ENCODE measurements around the gene URB1. TPM values are rescaled to one million over a fixed set of nuclear protein-coding genes. Genes with fewer than 3 reads are reported as not detected.

The URB1 gene
- total and polyA plus RNA-seq, 2 experiments from 2014 or later, result 7.7 to 44.1 TPM

DNA sequence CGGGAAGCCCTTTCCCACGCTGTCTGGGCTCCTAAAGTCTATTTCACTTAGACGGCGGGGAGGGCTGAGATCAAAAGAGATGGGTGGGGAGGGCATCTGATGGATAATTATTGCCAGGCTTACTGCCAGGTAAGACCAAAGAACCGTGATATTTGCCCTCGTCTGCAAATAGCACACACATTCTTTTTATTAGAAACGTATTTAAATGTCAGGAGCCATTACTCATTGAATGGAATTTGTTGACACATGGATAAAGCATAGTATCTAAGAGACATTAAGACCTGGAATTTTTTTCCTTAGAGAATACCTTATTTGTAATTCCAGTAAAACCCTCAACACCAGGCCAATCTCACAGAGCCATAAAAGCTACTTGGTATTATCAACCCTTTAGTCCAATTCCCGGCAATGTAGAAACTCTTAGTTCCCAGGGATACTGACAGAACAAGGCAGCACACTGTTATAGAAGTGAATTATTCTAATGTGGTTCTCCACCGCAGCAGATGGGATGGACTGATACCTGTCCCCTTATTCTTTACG lies 10.6 kb downstream of the URB1 start (continued):
- no peak for TF ChIP-seq CTCF (conservative IDR thresholded peaks at IDR 0.05; ENCODE audit: low read depth in 2 of 2)
- no peak for TF ChIP-seq ETS1 (IDR thresholded peaks at IDR 0.05)

DNA sequence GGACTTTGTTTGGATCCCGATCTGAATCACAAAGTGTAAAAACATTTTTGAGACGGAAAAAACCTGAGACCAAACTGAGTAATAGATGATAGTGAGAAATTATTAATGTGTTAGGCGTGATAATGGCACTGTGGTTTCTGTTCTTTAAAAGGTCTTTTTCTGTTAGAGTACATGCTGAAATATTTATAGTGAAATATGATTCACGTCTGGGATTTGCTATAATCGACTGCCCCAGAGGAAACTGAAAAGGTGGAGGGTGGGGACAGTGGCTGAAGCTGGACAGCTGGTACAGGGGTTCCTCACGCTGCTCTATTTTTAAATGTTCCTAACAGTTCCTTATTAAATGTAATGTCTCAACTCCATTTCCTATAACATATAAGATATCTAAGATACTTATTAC lies 11.2 kb downstream of the URB1 start:
- Mint-ChIP-seq H3K4me1 (no peaks in the 10 kb centered on the region), H3K36me3 (ENCODE audit: low read depth) (peaks cover 84% of the 10 kb centered on the region), H3K9me3 (no peaks in the 10 kb centered on the region), H3K4me3 (no peak overlapping the region), H3K27ac (no peak overlapping the region), H3K27me3 (ENCODE audit: insufficient read depth, low read depth, poor library complexity) (peaks cover 3% of the 10 kb centered on the region)
- peaks cover 46% of the 10 kb centered on the region for H3K36me3 ChIP-seq (ENCODE audit: insufficient read depth)
- H3K9me2 ChIP-seq (ENCODE audit: insufficient read depth), result no peaks in the 10 kb centered on the region
- DNase-seq (ENCODE audit: low spot score), result no peak
- no peak overlapping the region for H3K27ac ChIP-seq (ENCODE audit: low read depth)
- no peaks in the 10 kb centered on the region for H3K27me3 ChIP-seq (ENCODE audit: insufficient read depth)
- no peak overlapping the region for H3K4me3 ChIP-seq
- no peak overlapping the region for H3K4me2 ChIP-seq
- H3K79me2 ChIP-seq (replicated peaks; ENCODE audit: insufficient read depth), result peaks cover 76% of the 10 kb centered on the region
- ATAC-seq, result no peak
- H4K20me1 ChIP-seq (replicated peaks; ENCODE audit: insufficient read depth), result peaks cover 40% of the 10 kb centered on the region
- no peaks in the 10 kb centered on the region for H3F3A ChIP-seq (replicated peaks; ENCODE audit: low read depth)
- H3K4me1 ChIP-seq (ENCODE audit: insufficient read depth), result no peaks in the 10 kb centered on the region
- no peak overlapping the region for H2AFZ ChIP-seq
- TF ChIP-seq ETS1 (IDR thresholded peaks at IDR 0.05) (no peak), POLR2AphosphoS5 (IDR thresholded peaks at IDR 0.05; ENCODE audit: low read depth) (no peak), NANOG (IDR thresholded peaks at IDR 0.05; ENCODE audit: borderline replicate concordance) (no peak), CREB1 (CRISPR knock-in tag; IDR thresholded peaks at IDR 0.05; ENCODE audit: low read depth) (no peak), STAT1 (IDR thresholded peaks at IDR 0.05; ENCODE audit: unreplicated experiment) (no peak), EZH2 (IDR thresholded peaks at IDR 0.05; ENCODE audit: low read depth, unreplicated experiment) (no peak), JUNB (IDR thresholded peaks at IDR 0.05; ENCODE audit: unreplicated experiment) (no peak), ZNF331 (CRISPR knock-in tag; IDR thresholded peaks at IDR 0.05; ENCODE audit: low read depth) (no peak), EZH2phosphoT487 (IDR thresholded peaks at IDR 0.05; ENCODE audit: unreplicated experiment) (no peak), CTCF (conservative IDR thresholded peaks at IDR 0.05; ENCODE audit: low read depth in 2 of 2) (no peak), ZNF114 (CRISPR knock-in tag; IDR thresholded peaks at IDR 0.05) (no peak)
- TF ChIP-seq, protein P1, sequence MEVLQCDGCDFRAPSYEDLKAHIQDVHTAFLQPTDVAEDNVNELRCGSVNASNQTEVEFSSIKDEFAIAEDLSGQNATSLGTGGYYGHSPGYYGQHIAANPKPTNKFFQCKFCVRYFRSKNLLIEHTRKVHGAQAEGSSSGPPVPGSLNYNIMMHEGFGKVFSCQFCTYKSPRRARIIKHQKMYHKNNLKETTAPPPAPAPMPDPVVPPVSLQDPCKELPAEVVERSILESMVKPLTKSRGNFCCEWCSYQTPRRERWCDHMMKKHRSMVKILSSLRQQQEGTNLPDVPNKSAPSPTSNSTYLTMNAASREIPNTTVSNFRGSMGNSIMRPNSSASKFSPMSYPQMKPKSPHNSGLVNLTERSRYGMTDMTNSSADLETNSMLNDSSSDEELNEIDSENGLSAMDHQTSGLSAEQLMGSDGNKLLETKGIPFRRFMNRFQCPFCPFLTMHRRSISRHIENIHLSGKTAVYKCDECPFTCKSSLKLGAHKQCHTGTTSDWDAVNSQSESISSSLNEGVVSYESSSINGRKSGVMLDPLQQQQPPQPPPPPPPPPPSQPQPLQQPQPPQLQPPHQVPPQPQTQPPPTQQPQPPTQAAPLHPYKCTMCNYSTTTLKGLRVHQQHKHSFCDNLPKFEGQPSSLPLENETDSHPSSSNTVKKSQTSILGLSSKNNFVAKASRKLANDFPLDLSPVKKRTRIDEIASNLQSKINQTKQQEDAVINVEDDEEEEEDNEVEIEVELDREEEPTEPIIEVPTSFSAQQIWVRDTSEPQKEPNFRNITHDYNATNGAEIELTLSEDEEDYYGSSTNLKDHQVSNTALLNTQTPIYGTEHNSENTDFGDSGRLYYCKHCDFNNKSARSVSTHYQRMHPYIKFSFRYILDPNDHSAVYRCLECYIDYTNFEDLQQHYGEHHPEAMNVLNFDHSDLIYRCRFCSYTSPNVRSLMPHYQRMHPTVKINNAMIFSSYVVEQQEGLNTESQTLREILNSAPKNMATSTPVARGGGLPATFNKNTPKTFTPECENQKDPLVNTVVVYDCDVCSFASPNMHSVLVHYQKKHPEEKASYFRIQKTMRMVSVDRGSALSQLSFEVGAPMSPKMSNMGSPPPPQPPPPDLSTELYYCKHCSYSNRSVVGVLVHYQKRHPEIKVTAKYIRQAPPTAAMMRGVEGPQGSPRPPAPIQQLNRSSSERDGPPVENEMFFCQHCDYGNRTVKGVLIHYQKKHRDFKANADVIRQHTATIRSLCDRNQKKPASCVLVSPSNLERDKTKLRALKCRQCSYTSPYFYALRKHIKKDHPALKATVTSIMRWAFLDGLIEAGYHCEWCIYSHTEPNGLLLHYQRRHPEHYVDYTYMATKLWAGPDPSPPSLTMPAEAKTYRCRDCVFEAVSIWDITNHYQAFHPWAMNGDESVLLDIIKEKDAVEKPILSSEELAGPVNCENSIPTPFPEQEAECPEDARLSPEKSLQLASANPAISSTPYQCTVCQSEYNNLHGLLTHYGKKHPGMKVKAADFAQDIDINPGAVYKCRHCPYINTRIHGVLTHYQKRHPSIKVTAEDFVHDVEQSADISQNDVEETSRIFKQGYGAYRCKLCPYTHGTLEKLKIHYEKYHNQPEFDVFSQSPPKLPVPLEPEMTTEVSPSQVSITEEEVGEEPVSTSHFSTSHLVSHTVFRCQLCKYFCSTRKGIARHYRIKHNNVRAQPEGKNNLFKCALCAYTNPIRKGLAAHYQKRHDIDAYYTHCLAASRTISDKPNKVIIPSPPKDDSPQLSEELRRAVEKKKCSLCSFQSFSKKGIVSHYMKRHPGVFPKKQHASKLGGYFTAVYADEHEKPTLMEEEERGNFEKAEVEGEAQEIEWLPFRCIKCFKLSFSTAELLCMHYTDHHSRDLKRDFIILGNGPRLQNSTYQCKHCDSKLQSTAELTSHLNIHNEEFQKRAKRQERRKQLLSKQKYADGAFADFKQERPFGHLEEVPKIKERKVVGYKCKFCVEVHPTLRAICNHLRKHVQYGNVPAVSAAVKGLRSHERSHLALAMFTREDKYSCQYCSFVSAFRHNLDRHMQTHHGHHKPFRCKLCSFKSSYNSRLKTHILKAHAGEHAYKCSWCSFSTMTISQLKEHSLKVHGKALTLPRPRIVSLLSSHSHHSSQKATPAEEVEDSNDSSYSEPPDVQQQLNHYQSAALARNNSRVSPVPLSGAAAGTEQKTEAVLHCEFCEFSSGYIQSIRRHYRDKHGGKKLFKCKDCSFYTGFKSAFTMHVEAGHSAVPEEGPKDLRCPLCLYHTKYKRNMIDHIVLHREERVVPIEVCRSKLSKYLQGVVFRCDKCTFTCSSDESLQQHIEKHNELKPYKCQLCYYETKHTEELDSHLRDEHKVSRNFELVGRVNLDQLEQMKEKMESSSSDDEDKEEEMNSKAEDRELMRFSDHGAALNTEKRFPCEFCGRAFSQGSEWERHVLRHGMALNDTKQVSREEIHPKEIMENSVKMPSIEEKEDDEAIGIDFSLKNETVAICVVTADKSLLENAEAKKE (CRISPR knock-in tag; IDR thresholded peaks at IDR 0.05), result no peak
